ENCODE data around the gene LGALS3BP. TPM values are rescaled to one million over a fixed set of nuclear protein-coding genes. Genes with fewer than 3 reads are reported as not detected.

Gene LGALS3BP
- total RNA-seq, 2 donors from 2014 or later, result 103 to 163 TPM

GRCh38 chr17:78933959-78934568, 45.7 kb downstream of the LGALS3BP start:
- intact Hi-C loops (cut with DNase I), result no loop called here
- peak; percentile 99 for DNase-seq (ENCODE audit: low spot score)

- intact Hi-C loops (cut with DNase I), result no loop called here
- peak; percentile 90 for DNase-seq (ENCODE audit: low spot score)
Observed at GRCh38 chr17:78933025-78933958, 46.4 kb downstream of the LGALS3BP start.

GRCh38 chr17:78929908-78930775, 49.6 kb downstream of the LGALS3BP start:
- no peak for DNase-seq (ENCODE audit: low spot score)
- intact Hi-C loops (cut with DNase I), result loop anchor here in 1 of 2 donors (5.0 kb wide), 1 partner anchor 1852 kb away; no protein-coding TSS in a partner anchor

GRCh38 chr17:78925662-78926555, 53.8 kb downstream of the LGALS3BP start:
- intact Hi-C loops (cut with DNase I), result loop anchor here in 1 of 2 donors (5.0 kb wide), 1 partner anchor 1856 kb away; no protein-coding TSS in a partner anchor
- peak; percentile 95 for DNase-seq (ENCODE audit: low spot score)

GRCh38 chr17:78925234-78925633, 54.5 kb downstream of the LGALS3BP start, which contains the start of gene TIMP2:
TSS of gene TIMP2 (minus strand) at chr17:78925387. CDS start at chr17:78925088, 299 bp downstream.
- DNase-seq (ENCODE audit: low spot score), result peak; percentile 97
- intact Hi-C loops (cut with DNase I), result loop anchor here in 1 of 2 donors (5.0 kb wide), 1 partner anchor 1857 kb away; no protein-coding TSS in a partner anchor

GRCh38 chr17:78924481-78925151, 55.1 kb downstream of the LGALS3BP start:
- intact Hi-C loops (cut with DNase I), result loop anchor here (5.0 kb wide), 3 partner anchors 42 to 1858 kb away; no protein-coding TSS in a partner anchor
- peak; percentile 84 for DNase-seq (ENCODE audit: low spot score)

- intact Hi-C loops (cut with DNase I), result loop anchor here (5.0 kb wide), 2 partner anchors 42 to 52 kb away; no protein-coding TSS in a partner anchor
Observed at GRCh38 chr17:78923660-78924453, 55.9 kb downstream of the LGALS3BP start.

GRCh38 chr17:78922816-78923498, 56.8 kb downstream of the LGALS3BP start:
- intact Hi-C loops (cut with DNase I), result loop anchor here (5.0 kb wide), 2 partner anchors 41 to 51 kb away; no protein-coding TSS in a partner anchor

More at GRCh38 chr17:78923660-78924453, 55.9 kb downstream of the LGALS3BP start:
- DNase-seq (ENCODE audit: low spot score), result peak; percentile 90

GRCh38 chr17:78921437-78921971, 58.2 kb downstream of the LGALS3BP start:
- intact Hi-C loops (cut with DNase I), result loop anchor here (5.0 kb wide), 2 partner anchors 39 to 49 kb away; no protein-coding TSS in a partner anchor
- DNase-seq (ENCODE audit: low spot score), result no peak

More at GRCh38 chr17:78922816-78923498, 56.8 kb downstream of the LGALS3BP start:
- no peak for DNase-seq (ENCODE audit: low spot score)

Other genes starting within 250 kb of the LGALS3BP start
- 10 to 100 TPM; 27.0 to 42.9 TPM for gene CYTH1, start 197.7 kb downstream of the LGALS3BP start, total RNA-seq
- 10 to 100 TPM; 47.1 to 52.1 TPM for gene USP36, start 139.1 kb downstream of the LGALS3BP start, total RNA-seq
- 1 to 10 TPM; 4.1 to 4.9 TPM for gene CEP295NL, start 76.7 kb downstream of the LGALS3BP start, total RNA-seq
- gene TIMP2, start 54.5 kb downstream of the LGALS3BP start, total RNA-seq, result 100 to 1,000 TPM; 484 to 701 TPM
- 10 to 100 TPM; 29.5 to 34.7 TPM for gene CANT1, start 29.8 kb upstream of the LGALS3BP start, total RNA-seq
- 100 to 1,000 TPM; 172 to 261 TPM for gene C1QTNF1, start 44.2 kb upstream of the LGALS3BP start, total RNA-seq
- gene ENGASE, start 94.9 kb upstream of the LGALS3BP start, total RNA-seq, result 10 to 100 TPM; 18.2 to 29.7 TPM

Data from posterior vena cava (tissue), 2 donors.